Measurements from ENCODE around the gene APOBEC3F. TPM values are rescaled to one million over a fixed set of nuclear protein-coding genes. Genes with fewer than 3 reads are reported as not detected.
"Not testable (repeated sequence)": the region's sequence is repeated elsewhere in the genome, so short reads cannot be mapped to it uniquely, and the experiment has no call there.

The APOBEC3F gene
- total and polyA plus RNA-seq, 12 donors = 7.0 to 22.1 (median 11.0) TPM

- no peaks in the 10 kb centered on the region for H3K36me3 ChIP-seq (replicated peaks in 1 of 2)
- H3K4me3 ChIP-seq = no peak overlapping the region
- TF ChIP-seq CTCF (IDR thresholded peaks at IDR 0.05) (no peak), POLR2A (IDR thresholded peaks at IDR 0.05) (no peak)
- no peak for DNase-seq
- H3K27me3 ChIP-seq = no peaks in the 10 kb centered on the region
- intact Hi-C loops (cut with DNase I) = no loop called here
- H3K9me3 ChIP-seq (replicated peaks in 1 of 3) = no peaks in the 10 kb centered on the region
- H3K4me1 ChIP-seq (replicated peaks in 1 of 2) = no peaks in the 10 kb centered on the region
- WGBS, 4 donors = 90 to 96% (median 93%) methylated on average over 11 of the region's 11 CpGs
- no peak overlapping the region for H3K27ac ChIP-seq
These were observed 15.0 kb downstream of the APOBEC3F start for GRCh38 chr22:39055658-39056057.

GRCh38 chr22:39061290-39061689, 20.6 kb downstream of the APOBEC3F start:
- not testable (repeated sequence) for H3K9me3 ChIP-seq (replicated peaks in 1 of 3); H3K4me3 ChIP-seq

GRCh38 chr22:39061951-39062350, 21.3 kb downstream of the APOBEC3F start:
- WGBS, 4 donors = 80 to 94% (median 84%) methylated on average over 10 of the region's 10 CpGs
- intact Hi-C loops (cut with DNase I); H3K36me3 ChIP-seq (replicated peaks in 1 of 2): not testable (repeated sequence)

More at GRCh38 chr22:39061290-39061689, 20.6 kb downstream of the APOBEC3F start:
- DNase-seq; H3K27me3 ChIP-seq; H3K36me3 ChIP-seq (replicated peaks in 1 of 2); H3K4me1 ChIP-seq (replicated peaks in 1 of 2); H3K27ac ChIP-seq; intact Hi-C loops (cut with DNase I): not testable (repeated sequence)
- 66 to 79% (median 73%) methylated on average over 6 of the region's 6 CpGs for WGBS, 4 donors

GRCh38 chr22:39063904-39064303, 23.2 kb downstream of the APOBEC3F start:
- H3K4me3 ChIP-seq; H3K9me3 ChIP-seq (replicated peaks in 1 of 3); H3K4me1 ChIP-seq (replicated peaks in 1 of 2); DNase-seq; H3K27ac ChIP-seq; H3K36me3 ChIP-seq (replicated peaks in 1 of 2); H3K27me3 ChIP-seq; intact Hi-C loops (cut with DNase I): not testable (repeated sequence)
- WGBS, 4 donors = 72 to 91% (median 80%) methylated on average over 8 of the region's 8 CpGs

More at GRCh38 chr22:39061951-39062350, 21.3 kb downstream of the APOBEC3F start:
- not testable (repeated sequence) for H3K9me3 ChIP-seq (replicated peaks in 1 of 3); H3K4me1 ChIP-seq (replicated peaks in 1 of 2); H3K4me3 ChIP-seq; H3K27ac ChIP-seq; H3K27me3 ChIP-seq; DNase-seq

GRCh38 chr22:39066442-39067276, 26.0 kb downstream of the APOBEC3F start:
- DNase-seq; H3K36me3 ChIP-seq (replicated peaks in 1 of 2); H3K27me3 ChIP-seq; H3K27ac ChIP-seq; H3K4me1 ChIP-seq (replicated peaks in 1 of 2); H3K4me3 ChIP-seq; intact Hi-C loops (cut with DNase I); H3K9me3 ChIP-seq (replicated peaks in 1 of 3): not testable (repeated sequence)
- 90 to 93% (median 92%) methylated on average over 9 of the region's 9 CpGs for WGBS, 4 donors

- DNase-seq = no peak
- H3K27ac ChIP-seq = no peak overlapping the region
- H3K9me3 ChIP-seq (replicated peaks in 1 of 3) = no peaks in the 10 kb centered on the region
- 81 to 87% (median 86%) methylated on average over 11 to 13 of the region's 13 CpGs for WGBS, 4 donors
- intact Hi-C loops (cut with DNase I) = no loop called here
- TF ChIP-seq CTCF (IDR thresholded peaks at IDR 0.05) = no peak
- no peak for TF ChIP-seq POLR2A (IDR thresholded peaks at IDR 0.05)
- H3K4me3 ChIP-seq = no peak overlapping the region
- no peaks in the 10 kb centered on the region for H3K4me1 ChIP-seq (replicated peaks in 1 of 2)
- no peaks in the 10 kb centered on the region for H3K27me3 ChIP-seq
- H3K36me3 ChIP-seq (replicated peaks in 1 of 2) = no peaks in the 10 kb centered on the region
These were observed 27.5 kb downstream of the APOBEC3F start for GRCh38 chr22:39068033-39068785.

All from adrenal gland (tissue), 12 donors.